Muscle of leg (tissue), 11 donors: ENCODE measurements around the gene KCNE3. TPM values are rescaled to one million over a fixed set of nuclear protein-coding genes. Genes with fewer than 3 reads are reported as not detected.
"Not testable (repeated sequence)": the region's sequence is repeated elsewhere in the genome, so short reads cannot be mapped to it uniquely, and the experiment has no call there.

ENCODE experiments used
- DNase-seq: peaks from one replicate; pipeline ENCODE4 v3.0.0; 2013
- H3K27ac ChIP-seq: one replicate; pipeline ENCODE4 v1.5.1; 2013; ENCODE audit warnings: mild to moderate bottlenecking, low read length, control low read depth
- H3K27me3 ChIP-seq: one replicate; pipeline ENCODE4 v1.6.1; 2013; ENCODE audit warnings: low read length; ENCODE audit not compliant: control insufficient read depth, insufficient read depth
- H3K36me3 ChIP-seq: one replicate; pipeline ENCODE4 v1.6.1; 2013; ENCODE audit warnings: low read length; ENCODE audit not compliant: control insufficient read depth, insufficient read depth
- H3K4me1 ChIP-seq: one replicate; pipeline ENCODE4 v1.6.1; 2013; ENCODE audit warnings: low read length; ENCODE audit not compliant: control insufficient read depth, insufficient read depth
- H3K4me3 ChIP-seq: one replicate; pipeline ENCODE4 v1.5.1; 2013; ENCODE audit warnings: low read length, control low read depth
- H3K9me3 ChIP-seq: replicated peaks from 2 replicates; pipeline ENCODE4 v1.6.1; 2013; ENCODE audit warnings: low read depth, low read length; ENCODE audit not compliant: control insufficient read depth
- WGBS: methylation state at CpG from one replicate; pipeline ENCODE4 v1.1.5; 2013; ENCODE audit warnings: missing lambda C conversion rate; ENCODE audit not compliant: insufficient coverage; 5-methylcytosine and 5-hydroxymethylcytosine counted together
- polyA plus RNA-seq, 8 donors: library from polyadenylated mRNA; unstranded; fragments of 120-200 nt; gene quantifications; one replicate each; pipeline versions ENCODE4 v1.2.1 to v1.2.3, GENCODE V29; 2013; ENCODE audit warnings: inconsistent platforms in 1 of 8, low replicate concordance in 1 of 8; ENCODE audit not compliant: insufficient read length in 8 of 8, insufficient read depth in 1 of 8
- total RNA-seq: library from RNA; stranded (reverse); fragments of 120-200 nt; gene quantifications from one replicate; pipeline ENCODE4 v1.2.4, GENCODE V29; 2013

Gene KCNE3
- total and polyA plus RNA-seq, 9 donors = 1.2 to 3.7 (median 2.4) TPM

GRCh38 chr11:74417860-74418508 lies 49.4 kb downstream of the KCNE3 start:
- Histone ChIP-seq H3K36me3 (no peaks in the 10 kb centered on the region), H3K27ac (no peak overlapping the region), H3K27me3 (no peaks in the 10 kb centered on the region), H3K9me3 (no peaks in the 10 kb centered on the region), H3K4me1 (no peaks in the 10 kb centered on the region), H3K4me3 (no peak overlapping the region)
- no peak for DNase-seq
- no CpG with 5 or more reads among the region's 4 CpGs for WGBS

GRCh38 chr11:74417379-74417804 lies 50.0 kb downstream of the KCNE3 start:
- Histone ChIP-seq H3K4me1 (no peaks in the 10 kb centered on the region), H3K27ac (no peak overlapping the region), H3K4me3 (no peak overlapping the region), H3K36me3 (no peaks in the 10 kb centered on the region), H3K27me3 (no peaks in the 10 kb centered on the region), H3K9me3 (no peaks in the 10 kb centered on the region)
- WGBS = no CpG with 5 or more reads among the region's 1 CpG
- no peak for DNase-seq

GRCh38 chr11:74416974-74417373 lies 50.4 kb downstream of the KCNE3 start:
- H3K27me3 ChIP-seq, H3K36me3 ChIP-seq, H3K27ac ChIP-seq, H3K4me3 ChIP-seq, H3K4me1 ChIP-seq, H3K9me3 ChIP-seq, DNase-seq: not testable (repeated sequence)
- 67% methylated on average over 1 of the region's 1 CpG for WGBS

- WGBS = 21% methylated on average over 6 of the region's 11 CpGs
- H3K36me3 ChIP-seq = no peaks in the 10 kb centered on the region
- H3K27me3 ChIP-seq = peaks cover 2% of the 10 kb centered on the region
- H3K27ac ChIP-seq = no peak overlapping the region
- H3K4me3 ChIP-seq = no peak overlapping the region
- no peak for DNase-seq
- H3K4me1 ChIP-seq = no peaks in the 10 kb centered on the region
- H3K9me3 ChIP-seq = no peaks in the 10 kb centered on the region
Measured at GRCh38 chr11:74412733-74413359, 54.5 kb downstream of the KCNE3 start.

- H3K27ac ChIP-seq = no peak overlapping the region
- DNase-seq = no peak
- no peaks in the 10 kb centered on the region for H3K9me3 ChIP-seq
- no peaks in the 10 kb centered on the region for H3K4me1 ChIP-seq
- peaks cover 2% of the 10 kb centered on the region for H3K27me3 ChIP-seq
- WGBS = no CpG with 5 or more reads among the region's 2 CpGs
- H3K36me3 ChIP-seq = no peaks in the 10 kb centered on the region
- H3K4me3 ChIP-seq = no peak overlapping the region
Measured at GRCh38 chr11:74412321-74412720, 55.0 kb downstream of the KCNE3 start.

GRCh38 chr11:74409633-74410032 lies 57.7 kb downstream of the KCNE3 start:
- H3K36me3 ChIP-seq = no peaks in the 10 kb centered on the region
- no peaks in the 10 kb centered on the region for H3K4me1 ChIP-seq
- H3K4me3 ChIP-seq = no peak overlapping the region
- DNase-seq = no peak
- H3K27ac ChIP-seq = no peak overlapping the region
- peaks cover 4% of the 10 kb centered on the region for H3K27me3 ChIP-seq
- no CpG with 5 or more reads among the region's 2 CpGs for WGBS
- no peaks in the 10 kb centered on the region for H3K9me3 ChIP-seq

Other genes with a start within 250 kb of the KCNE3 start
- 3.0 TPM for gene P4HA3, start 155.9 kb downstream of the KCNE3 start, total RNA-seq
- gene P4HA3, start 155.9 kb downstream of the KCNE3 start, polyA plus RNA-seq = 1 to 10 TPM in 6 of 8 donors, under 1 TPM in 2; 0.80 to 9.3 (median 2.1) TPM
- gene PGM2L1, start 69.1 kb downstream of the KCNE3 start, total RNA-seq = 4.3 TPM
- 1 to 10 TPM; 3.5 to 5.3 (median 4.4) TPM for gene PGM2L1, start 69.1 kb downstream of the KCNE3 start, polyA plus RNA-seq
- gene LIPT2, start 26.2 kb upstream of the KCNE3 start, total RNA-seq = 3.2 TPM
- 1 to 10 TPM; 1.3 to 2.6 (median 2.3) TPM for gene LIPT2, start 26.2 kb upstream of the KCNE3 start, polyA plus RNA-seq
- gene POLD3, start 125.0 kb upstream of the KCNE3 start, total RNA-seq = 9.8 TPM
- 10 to 100 TPM; 11.9 to 16.9 (median 14.2) TPM for gene POLD3, start 125.0 kb upstream of the KCNE3 start, polyA plus RNA-seq